HG03378 (cell line): Measurements from ENCODE around the gene PACRG.

Experiments
- ATAC-seq: cut with Tn5 transposase; IDR thresholded peaks from one replicate; pipeline ENCODE4 v1.9.1; 2021; ENCODE audit warnings: mild to moderate bottlenecking, moderate library complexity; ENCODE audit not compliant: unreplicated experiment

The PACRG gene

DNA sequence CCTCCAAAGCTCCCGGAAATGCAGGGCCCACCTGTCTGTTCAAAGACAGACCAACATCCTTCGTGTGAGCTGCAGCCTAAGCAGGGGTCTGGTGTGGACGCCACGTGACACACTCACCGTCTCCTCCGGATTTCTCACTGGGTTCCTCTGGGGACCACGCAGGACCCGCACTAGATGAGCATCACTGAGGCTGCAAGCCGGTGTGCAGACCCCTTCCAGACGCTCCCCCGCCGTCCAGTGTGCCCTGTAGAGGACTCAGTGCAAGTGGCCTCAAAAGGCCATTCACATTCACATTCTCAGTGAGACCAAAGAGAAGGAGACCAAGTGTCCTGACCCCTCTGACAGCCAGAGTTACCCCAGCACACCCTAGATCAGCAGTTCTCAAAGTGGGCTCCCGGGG lies 595.5 kb downstream of the PACRG start:
- no peak for ATAC-seq

DNA sequence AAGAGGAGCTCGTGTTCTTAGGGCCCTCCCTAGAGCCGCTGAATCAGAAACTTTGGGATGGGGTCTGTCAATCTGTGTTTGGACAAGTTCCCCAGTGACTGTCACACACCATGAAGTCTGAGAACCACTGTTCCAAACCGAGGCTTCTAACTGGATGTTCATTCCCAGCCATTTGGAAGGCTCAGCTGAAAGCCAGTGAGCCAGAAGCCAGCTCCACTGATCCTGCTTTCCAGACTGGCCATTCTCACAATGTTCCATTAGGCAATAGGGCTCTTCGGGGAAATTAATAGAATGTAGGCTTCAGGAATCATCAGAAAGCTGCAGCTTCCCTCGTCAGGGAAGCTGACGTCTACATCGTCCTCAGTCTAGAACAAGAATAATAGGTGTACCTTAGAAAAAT lies 595.9 kb downstream of the PACRG start:
- ATAC-seq: no peak

DNA sequence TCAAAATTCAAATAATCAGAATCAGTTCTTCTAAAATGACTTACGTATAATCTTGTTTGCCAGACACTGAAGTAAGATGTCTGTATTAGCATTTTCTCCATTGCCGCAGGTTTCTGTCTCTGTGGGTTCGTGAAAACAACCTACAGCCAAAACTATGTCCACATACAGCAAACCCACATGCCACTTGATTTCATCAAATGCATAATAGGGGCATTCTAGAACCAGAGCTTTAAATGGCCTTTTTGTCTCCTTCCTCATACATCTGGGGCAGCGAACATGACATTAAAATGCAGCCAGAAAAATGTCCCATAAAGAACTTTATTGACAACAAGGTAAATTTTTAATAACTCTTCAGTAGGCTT lies 596.5 kb downstream of the PACRG start:
- ATAC-seq: no peak

DNA sequence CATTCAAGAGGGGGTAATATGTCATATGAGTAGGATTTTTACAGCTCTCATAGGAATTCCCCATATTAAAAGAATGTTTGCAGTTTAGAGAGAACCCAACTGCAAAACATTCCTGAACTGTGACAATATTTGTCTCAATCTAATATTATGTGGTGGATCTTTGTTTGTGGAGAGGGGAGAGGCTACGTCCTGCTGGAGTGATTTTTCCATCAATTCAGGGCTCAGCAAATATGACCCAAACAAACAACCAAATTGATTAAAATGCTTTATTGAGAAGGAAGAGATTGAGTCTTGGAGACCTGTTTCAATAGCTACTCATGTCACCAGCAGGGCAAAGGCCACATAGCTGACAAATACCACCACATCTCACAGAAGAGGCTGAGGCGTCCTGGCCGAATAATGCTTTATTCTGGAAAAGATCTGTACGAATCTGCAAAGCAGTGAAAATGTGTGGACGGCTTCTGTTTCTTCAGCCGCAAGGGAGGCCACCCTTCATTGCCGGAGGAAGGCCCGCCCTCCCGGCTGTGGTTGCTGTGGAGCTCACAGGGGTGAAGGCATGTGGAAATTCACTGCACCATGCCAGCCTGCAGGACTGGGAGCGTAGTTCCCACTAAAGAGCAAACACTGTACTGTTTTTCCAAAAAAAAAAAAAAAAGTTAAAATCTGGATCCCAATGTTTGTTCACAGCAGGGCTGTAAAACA lies 597.1 kb downstream of the PACRG start:
- ATAC-seq: no peak

DNA sequence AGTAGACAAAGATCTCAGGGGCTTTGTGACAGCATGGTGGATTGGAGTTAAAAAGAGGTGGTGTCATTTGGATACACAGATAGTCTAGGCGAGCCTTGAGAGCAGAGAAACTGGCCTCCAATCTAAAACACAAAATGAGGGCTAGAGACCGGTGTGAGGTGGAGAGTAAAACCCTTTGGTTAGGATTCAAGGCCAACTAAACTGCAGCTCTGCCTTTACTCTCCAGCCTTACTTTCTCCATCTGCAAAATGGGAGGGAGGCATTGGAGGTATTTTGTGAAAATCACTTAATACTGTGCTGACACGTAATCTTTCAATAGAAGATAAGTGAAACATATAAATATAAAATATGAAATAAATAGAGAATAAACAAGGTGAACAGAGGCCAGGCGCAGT lies 597.6 kb downstream of the PACRG start:
- no peak for ATAC-seq

DNA sequence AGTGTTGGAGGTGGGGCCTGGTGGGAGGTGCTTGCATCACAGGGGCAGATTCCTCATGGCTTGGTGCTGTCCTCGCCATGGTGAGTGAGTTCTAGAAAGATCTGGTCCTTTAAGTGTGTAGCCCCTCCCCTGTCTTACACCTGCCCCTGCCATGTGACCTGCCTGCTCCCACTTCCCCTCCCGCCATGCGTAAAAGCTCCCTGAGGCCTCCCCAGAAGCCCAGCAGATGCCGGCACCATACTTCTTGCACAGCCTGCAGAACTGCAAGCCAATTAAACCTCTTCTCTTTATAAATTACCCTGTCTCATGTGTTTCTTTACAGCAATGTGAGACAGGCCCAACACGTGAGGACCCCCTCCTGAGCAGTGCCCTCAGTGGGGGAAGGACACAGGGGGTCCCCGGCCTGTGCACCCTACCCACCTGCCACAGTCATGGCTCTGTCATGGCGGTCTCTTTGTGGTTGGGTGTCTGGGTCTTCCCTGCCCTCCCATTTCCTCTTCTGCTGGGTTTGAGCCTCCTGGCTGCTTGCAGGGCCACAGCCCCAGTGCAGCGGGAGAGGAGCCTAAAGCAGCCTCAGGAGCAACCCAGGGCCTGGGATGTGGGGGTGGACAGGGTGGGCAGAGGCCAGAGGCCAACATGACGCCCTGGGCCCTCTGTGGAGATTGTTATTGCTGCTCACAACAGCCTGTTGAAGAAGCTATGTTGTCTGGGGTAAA lies 599.5 kb downstream of the PACRG start:
- ATAC-seq: no peak

GRCh38 chr6:163327921-163328320 lies 600.1 kb downstream of the PACRG start:
- ATAC-seq: no peak

DNA sequence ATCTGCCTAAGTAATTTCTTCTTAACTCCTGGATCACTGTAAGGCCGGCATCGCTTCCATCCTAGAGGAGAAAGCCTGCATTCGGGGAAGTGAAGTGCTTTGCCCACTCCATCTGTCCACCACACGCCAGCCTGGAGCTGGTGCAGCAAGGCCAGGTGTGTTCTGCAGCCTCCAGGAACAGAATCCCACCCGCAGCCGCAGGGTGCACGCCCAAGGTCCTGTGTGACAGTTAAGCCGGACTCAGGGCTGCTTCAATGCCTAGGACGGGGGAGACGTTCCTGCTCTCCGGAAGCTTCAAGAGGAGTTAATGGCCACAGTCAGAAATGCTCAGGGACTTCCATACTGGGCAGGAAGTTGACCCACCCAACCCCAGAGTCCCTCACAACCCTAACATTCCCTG lies 600.6 kb downstream of the PACRG start:
- ATAC-seq: no peak

DNA sequence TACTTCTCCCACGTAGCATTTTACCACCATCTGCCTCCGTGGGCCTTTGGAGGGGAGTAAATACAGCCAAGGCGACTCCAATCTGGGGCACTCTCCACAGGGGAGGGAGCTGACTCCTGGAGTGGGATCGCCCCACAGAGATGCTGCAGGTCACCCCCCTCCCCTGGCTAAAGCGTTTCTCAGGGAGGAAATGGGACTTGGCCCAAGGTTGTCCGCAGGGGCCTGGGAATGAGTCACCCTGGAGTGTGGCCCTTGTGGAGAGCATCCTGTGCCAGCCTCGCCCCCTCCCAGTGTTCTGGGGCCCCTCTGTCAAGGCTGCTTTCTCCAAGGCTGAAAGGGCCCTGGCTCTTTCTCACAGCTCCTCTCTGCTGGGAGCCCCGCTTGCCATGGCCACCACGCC lies 602.2 kb downstream of the PACRG start:
- no peak for ATAC-seq

GRCh38 chr6:163331245-163331644 lies 603.5 kb downstream of the PACRG start:
- ATAC-seq: no peak

DNA sequence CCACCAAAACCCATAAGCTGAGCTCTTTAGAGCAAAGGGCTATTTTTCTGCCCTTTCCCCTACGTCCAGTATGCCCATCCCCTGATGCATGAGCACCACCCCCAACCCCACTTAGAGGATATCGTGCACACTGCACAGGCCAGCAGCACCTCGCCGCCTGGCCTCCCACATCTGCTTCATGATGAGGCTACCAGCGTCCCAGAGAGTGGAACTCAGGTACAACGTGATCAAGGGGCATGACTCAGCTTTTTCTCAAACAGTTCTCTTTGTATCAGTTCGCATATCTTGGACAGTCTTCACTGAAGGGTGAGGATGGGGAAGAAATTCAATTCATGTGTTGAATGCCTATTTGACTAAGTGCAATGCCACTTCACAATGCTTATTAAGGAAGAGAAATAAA lies 604.8 kb downstream of the PACRG start:
- ATAC-seq: no peak

DNA sequence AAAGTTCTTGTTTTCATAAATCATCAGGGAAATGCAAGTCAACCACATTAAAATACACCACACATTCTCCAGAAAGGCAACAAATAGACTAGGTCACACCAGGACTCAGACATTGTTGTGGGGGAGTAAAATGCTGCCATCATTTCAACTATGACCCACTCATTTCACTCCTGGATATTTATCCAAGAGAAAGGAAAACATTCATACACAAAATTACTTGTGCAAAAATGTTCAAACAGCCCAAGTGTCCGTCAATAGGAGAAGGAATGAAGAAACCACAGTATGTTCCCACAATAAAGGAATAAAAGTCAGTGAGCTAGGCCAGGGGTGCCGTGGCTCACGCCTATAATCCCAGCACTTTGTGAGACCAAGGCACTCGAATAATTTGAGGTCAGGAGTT lies 605.3 kb downstream of the PACRG start:
- ATAC-seq: no peak

GRCh38 chr6:163333701-163334663 lies 606.2 kb downstream of the PACRG start:
- no peak for ATAC-seq

GRCh38 chr6:163335056-163335455 lies 607.3 kb downstream of the PACRG start:
- ATAC-seq: no peak

GRCh38 chr6:163335671-163336545 lies 608.1 kb downstream of the PACRG start:
- no peak for ATAC-seq

GRCh38 chr6:163336961-163337360 lies 609.2 kb downstream of the PACRG start:
- no peak for ATAC-seq

DNA sequence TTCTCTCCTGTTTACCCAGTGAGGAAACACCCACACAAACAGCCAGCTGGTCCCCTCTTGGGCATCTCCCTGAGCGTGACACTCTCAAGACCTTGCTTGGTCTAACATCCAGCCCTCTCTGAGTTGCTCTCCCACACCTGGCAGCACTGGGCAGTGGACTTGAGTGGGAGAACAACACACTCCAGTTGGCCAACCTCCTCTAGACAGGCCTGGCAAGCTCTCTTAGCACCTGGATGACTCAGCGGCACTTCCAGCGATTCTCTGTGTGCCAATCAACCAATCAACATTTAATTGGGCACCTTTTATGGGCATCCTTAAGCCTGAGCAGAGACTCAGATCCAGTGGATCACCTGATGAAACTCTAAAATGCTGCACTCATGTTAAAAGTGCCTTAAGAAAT lies 610.2 kb downstream of the PACRG start:
- ATAC-seq: no peak

DNA sequence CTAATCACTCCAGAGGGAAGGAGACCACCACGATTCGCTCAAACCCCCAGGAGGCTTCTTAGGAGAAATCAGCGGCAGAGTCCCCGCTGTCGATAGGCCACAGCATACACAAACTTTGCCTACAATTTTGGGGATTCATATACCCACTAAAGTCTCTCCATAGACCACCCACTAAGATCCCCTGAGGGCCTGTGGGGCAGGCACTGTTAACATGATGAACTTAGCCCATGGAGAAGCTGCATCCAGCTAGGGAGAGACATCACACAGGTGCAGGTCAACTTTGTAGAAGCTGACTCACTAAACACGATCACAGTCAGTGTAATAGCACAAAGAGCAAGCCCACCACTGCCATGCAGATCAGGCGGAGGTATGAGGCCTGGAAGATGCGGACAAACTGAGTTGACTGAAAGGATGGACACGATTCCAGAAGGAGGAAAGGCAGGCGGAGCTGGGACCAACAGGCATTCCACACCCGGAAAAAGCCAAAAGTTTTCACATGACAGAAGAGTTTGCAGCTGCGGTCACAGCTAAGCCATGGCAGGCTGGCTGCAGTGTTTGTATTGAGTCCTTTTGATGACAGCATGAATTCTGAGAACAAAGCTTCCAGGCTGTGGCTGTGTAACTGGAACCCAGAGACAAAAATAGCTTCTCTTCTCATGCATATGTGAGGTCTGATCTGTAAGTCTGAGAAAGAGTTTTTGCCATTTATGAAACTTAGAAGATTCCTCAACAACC lies 611.1 kb downstream of the PACRG start:
- no peak for ATAC-seq

GRCh38 chr6:163339466-163339865 lies 611.7 kb downstream of the PACRG start:
- no peak for ATAC-seq
